Brain microvascular endothelial cell (primary cell): ENCODE measurements around the gene ZNF625.
"Not testable (repeated sequence)": the region's sequence is repeated elsewhere in the genome, so short reads cannot be mapped to it uniquely, and the experiment has no call there.

Experiments used
- DNase-seq: peaks from one replicate; pipeline ENCODE4 v3.0.0-alpha.2; 2020
- H3K27ac ChIP-seq: fragments of 250-450 bp; sonication (Bioruptor Pico); 2 replicates; pipeline ENCODE4 v1.5.1; 2020; ENCODE audit warnings: mild to moderate bottlenecking, moderate library complexity
- H3K27me3 ChIP-seq: fragments of 250-450 bp; sonication (Bioruptor Pico); replicated peaks from 2 replicates; pipeline ENCODE4 v1.5.1; 2020; ENCODE audit warnings: mild to moderate bottlenecking
- H3K36me3 ChIP-seq: fragments of 250-450 bp; sonication (Bioruptor Pico); replicated peaks from 2 replicates; pipeline ENCODE4 v1.5.1; 2020; ENCODE audit warnings: mild to moderate bottlenecking
- H3K4me3 ChIP-seq: 2 replicates; pipeline ENCODE4 v1.5.1; 2011; ENCODE audit warnings: low read depth, mild to moderate bottlenecking, control low read depth, low read length, moderate library complexity
- in situ Hi-C: cut with HindIII; loops from 2 replicates; pipeline ENCODE4 v1.10.0; 2017; ENCODE audit warnings: low sequenced_read_pairs, low pct_ligation_motif_present
- TF ChIP-seq, protein P1 (sequence below): IDR thresholded peaks from 2 replicates; pipeline ENCODE4 v1.5.1; 2011; ENCODE audit warnings: low read depth, mild to moderate bottlenecking, moderate library complexity, low read length, control low read depth, inconsistent platforms; ENCODE audit errors: missing control alignments

Gene ZNF625

DNA sequence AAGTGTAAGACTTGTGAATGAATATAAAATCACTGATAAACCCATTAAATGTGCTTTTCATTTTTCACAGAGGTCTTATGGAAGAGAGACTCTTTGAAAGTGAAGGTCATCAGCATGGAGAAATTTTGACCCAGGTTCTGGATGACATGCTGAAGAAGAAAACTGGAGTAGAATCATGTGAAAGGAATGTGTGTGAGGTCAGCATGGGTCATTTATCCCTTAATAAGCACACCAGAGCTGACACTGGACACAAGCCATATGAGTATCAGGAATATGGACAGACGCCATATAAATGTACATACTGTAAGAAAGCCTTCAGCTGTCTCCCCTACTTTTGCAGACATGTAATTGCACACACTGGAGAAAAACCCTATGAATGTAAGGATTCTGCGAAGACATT, 45.4 kb downstream of the ZNF625 start:
- H3K36me3 ChIP-seq = no peaks in the 10 kb centered on the region
- no peak overlapping the region for H3K27ac ChIP-seq
- in situ Hi-C loops = no loop called here
- H3K27me3 ChIP-seq = no peaks in the 10 kb centered on the region
- DNase-seq = no peak
- H3K4me3 ChIP-seq = no peak overlapping the region
- TF ChIP-seq, protein P1, sequence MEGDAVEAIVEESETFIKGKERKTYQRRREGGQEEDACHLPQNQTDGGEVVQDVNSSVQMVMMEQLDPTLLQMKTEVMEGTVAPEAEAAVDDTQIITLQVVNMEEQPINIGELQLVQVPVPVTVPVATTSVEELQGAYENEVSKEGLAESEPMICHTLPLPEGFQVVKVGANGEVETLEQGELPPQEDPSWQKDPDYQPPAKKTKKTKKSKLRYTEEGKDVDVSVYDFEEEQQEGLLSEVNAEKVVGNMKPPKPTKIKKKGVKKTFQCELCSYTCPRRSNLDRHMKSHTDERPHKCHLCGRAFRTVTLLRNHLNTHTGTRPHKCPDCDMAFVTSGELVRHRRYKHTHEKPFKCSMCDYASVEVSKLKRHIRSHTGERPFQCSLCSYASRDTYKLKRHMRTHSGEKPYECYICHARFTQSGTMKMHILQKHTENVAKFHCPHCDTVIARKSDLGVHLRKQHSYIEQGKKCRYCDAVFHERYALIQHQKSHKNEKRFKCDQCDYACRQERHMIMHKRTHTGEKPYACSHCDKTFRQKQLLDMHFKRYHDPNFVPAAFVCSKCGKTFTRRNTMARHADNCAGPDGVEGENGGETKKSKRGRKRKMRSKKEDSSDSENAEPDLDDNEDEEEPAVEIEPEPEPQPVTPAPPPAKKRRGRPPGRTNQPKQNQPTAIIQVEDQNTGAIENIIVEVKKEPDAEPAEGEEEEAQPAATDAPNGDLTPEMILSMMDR = no peak

DNA sequence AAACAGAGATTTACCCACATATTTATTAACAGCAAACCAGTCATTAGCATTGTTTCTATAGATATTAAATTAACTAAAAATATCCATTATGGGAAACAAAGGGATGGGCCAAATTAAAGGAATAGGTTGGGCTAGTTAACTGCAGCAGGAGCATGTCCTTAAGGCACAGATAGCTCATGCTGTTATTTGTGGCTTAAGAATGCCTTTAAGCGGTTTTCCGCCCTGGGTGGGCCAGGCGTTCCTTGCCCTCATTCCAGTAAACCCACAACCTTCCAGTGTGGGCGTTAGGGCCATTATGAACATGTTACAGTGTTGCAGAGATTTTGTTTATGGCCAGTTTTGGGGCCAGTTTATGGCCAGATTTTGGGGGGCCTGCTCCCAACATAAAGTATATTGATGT, 52.6 kb downstream of the ZNF625 start:
- H3K4me3 ChIP-seq, in situ Hi-C loops, H3K36me3 ChIP-seq, H3K27me3 ChIP-seq, H3K27ac ChIP-seq, DNase-seq: not testable (repeated sequence)

DNA sequence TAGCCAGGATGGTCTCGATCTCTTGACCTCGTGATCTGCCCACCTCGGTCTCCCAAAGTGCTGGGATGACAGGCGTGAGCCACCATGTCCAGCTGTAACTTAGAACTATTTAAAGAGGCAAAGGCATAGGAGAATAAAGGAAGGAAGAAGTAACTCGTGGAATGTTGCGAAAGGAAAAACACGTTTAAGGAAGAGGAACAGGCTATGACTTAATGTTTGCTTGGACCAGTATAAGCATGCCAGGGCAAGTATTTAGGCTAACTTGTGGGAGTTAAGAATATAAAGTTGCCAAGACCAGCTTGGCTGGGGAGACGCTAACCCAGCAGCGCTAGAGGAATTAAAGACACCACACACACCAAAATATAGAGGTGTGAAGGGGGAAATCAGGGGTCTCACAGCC, 58.5 kb downstream of the ZNF625 start:
- no peaks in the 10 kb centered on the region for H3K36me3 ChIP-seq
- DNase-seq = no peak
- no peaks in the 10 kb centered on the region for H3K27me3 ChIP-seq
- no peak overlapping the region for H3K27ac ChIP-seq
- TF ChIP-seq, protein P1 = no peak
- in situ Hi-C loops = no loop called here
- no peak overlapping the region for H3K4me3 ChIP-seq

DNA sequence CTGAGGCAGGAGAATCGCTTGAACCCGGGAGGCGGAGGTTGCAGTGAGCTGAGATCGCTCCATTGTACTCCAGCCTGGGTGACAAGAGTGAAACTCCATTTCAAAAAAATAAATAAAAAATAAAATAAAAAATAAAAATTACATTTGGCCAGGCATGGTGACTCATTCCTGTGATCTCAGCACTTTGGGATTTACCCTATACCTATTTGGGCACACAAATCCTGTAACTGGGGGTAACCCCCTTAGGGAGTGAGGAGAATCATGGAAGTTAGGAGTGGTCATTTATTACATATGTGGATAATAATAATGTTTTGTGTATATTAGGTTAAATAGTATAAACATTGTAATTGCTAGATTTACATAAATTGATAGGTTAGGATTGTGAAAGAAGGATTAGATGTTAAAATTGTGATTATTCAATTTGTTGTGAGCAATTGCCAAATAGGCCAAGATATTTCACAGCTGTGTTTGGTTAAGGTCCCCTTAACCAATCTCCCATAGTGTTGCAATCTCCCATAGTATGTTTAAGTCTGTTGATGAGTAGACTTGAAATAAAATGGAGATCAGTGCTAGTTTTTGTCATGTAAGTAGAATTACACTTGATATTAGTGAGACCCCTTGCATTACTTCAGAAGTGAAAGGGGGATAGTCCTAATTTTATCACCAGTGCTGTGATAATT, 61.3 kb downstream of the ZNF625 start:
- in situ Hi-C loops = no loop called here
- H3K27ac ChIP-seq = no peak overlapping the region
- no peaks in the 10 kb centered on the region for H3K27me3 ChIP-seq
- no peak overlapping the region for H3K4me3 ChIP-seq
- TF ChIP-seq, protein P1 = no peak
- H3K36me3 ChIP-seq = no peaks in the 10 kb centered on the region
- no peak for DNase-seq
